Natural killer cell (primary cell): ENCODE data around the gene ARL2BP. TPM values are rescaled to one million over a fixed set of nuclear protein-coding genes. Genes with fewer than 3 reads are reported as not detected.
"Not testable (repeated sequence)": the region's sequence is repeated elsewhere in the genome, so short reads cannot be mapped to it uniquely, and the experiment has no call there.

ENCODE experiments used
- ATAC-seq, 3 donors: fragments of 150-1000 bp in 2 of 3; fragments of 200-7000 bp in 1 of 3; cut with Tn5 transposase; 1 replicate in 1 of 3; 2 replicates in 2 of 3; pipeline ENCODE4 v1.10.0; 2021; ENCODE audit warnings: mild to moderate bottlenecking in 2 of 3, moderate library complexity in 2 of 3
- DNase-seq, 2 donors: peaks; one replicate each; pipeline versions ENCODE4 v3.0.0 to v3.0.0-alpha.2; 2013 to 2021; ENCODE audit warnings: mixed read lengths in 1 of 2
- H3K27ac ChIP-seq: one replicate; pipeline ENCODE4 v1.5.1; 2013; ENCODE audit warnings: mild to moderate bottlenecking, low read length
- H3K27me3 ChIP-seq: one replicate; pipeline ENCODE4 v1.6.1; 2013; ENCODE audit warnings: low read length; ENCODE audit not compliant: control insufficient read depth, insufficient read depth
- H3K36me3 ChIP-seq: one replicate; pipeline ENCODE4 v1.6.1; 2013; ENCODE audit warnings: low read length; ENCODE audit not compliant: control insufficient read depth, insufficient read depth
- H3K4me1 ChIP-seq: one replicate; pipeline ENCODE4 v1.6.1; 2013; ENCODE audit warnings: low read length; ENCODE audit not compliant: control insufficient read depth, insufficient read depth
- H3K4me3 ChIP-seq: one replicate; pipeline ENCODE4 v1.5.1; 2013; ENCODE audit warnings: low read length
- H3K9me3 ChIP-seq: one replicate; pipeline ENCODE4 v1.6.1; 2013; ENCODE audit warnings: low read length; ENCODE audit not compliant: control insufficient read depth, insufficient read depth
- H3K27ac Mint-ChIP-seq, 2 donors: one replicate each; pipeline ENCODE4 v1.8.0; 2022; ENCODE audit warnings: mild to moderate bottlenecking in 2 of 2, mixed read lengths in 2 of 2, moderate library complexity in 1 of 2
- H3K27me3 Mint-ChIP-seq, 2 donors: one replicate each; pipeline ENCODE4 v1.8.0; 2022; ENCODE audit warnings: low read depth in 2 of 2, mixed read lengths in 2 of 2
- H3K36me3 Mint-ChIP-seq: one replicate; pipeline ENCODE4 v1.8.0; 2022; ENCODE audit warnings: mixed read lengths
- H3K4me1 Mint-ChIP-seq, 2 donors: one replicate each; pipeline ENCODE4 v1.8.0; 2022; ENCODE audit warnings: mixed read lengths in 2 of 2
- H3K4me3 Mint-ChIP-seq: one replicate; pipeline ENCODE4 v1.8.0; 2022; ENCODE audit warnings: mild to moderate bottlenecking, moderate library complexity, mixed read lengths
- H3K9me3 Mint-ChIP-seq, 2 donors: one replicate each; pipeline ENCODE4 v1.8.0; 2022; ENCODE audit warnings: mixed read lengths in 2 of 2
- WGBS: methylation state at CpG from one replicate; pipeline ENCODE4 v1.1.7; 2013; ENCODE audit warnings: missing lambda C conversion rate; ENCODE audit not compliant: insufficient coverage; 5-methylcytosine and 5-hydroxymethylcytosine counted together
- intact Hi-C: fragments of 100-400 bp; cut with micrococcal nuclease; formaldehyde crosslinking; loops from one replicate; pipeline ENCODE4 v1.14.2; 2022
- total RNA-seq, 4 donors: library from RNA; stranded (reverse); fragments of 120-200 nt in 1 of 4; gene quantifications; one replicate each; pipeline versions ENCODE4 v1.2.3 to v1.2.4, GENCODE V29; 2013 to 2022
- TF ChIP-seq, protein P1 (sequence below): fragments of 200-600 bp; IDR thresholded peaks from one replicate; pipeline ENCODE4 v1.8.0; 2022; ENCODE audit warnings: antibody characterized with exemption

ARL2BP gene
- total RNA-seq, 3 donors from 2014 or later (not counting 1 experiment from before 2014, with no cell fraction given), result 36.5 to 44.4 (median 43.7) TPM

GRCh38 chr16:57273359-57273758 lies 28.3 kb downstream of the ARL2BP start:
- H3K27me3 ChIP-seq, result no peaks in the 10 kb centered on the region
- H3K4me3 ChIP-seq, result no peak overlapping the region
- H3K36me3 ChIP-seq, result no peaks in the 10 kb centered on the region
- TF ChIP-seq, protein P1, sequence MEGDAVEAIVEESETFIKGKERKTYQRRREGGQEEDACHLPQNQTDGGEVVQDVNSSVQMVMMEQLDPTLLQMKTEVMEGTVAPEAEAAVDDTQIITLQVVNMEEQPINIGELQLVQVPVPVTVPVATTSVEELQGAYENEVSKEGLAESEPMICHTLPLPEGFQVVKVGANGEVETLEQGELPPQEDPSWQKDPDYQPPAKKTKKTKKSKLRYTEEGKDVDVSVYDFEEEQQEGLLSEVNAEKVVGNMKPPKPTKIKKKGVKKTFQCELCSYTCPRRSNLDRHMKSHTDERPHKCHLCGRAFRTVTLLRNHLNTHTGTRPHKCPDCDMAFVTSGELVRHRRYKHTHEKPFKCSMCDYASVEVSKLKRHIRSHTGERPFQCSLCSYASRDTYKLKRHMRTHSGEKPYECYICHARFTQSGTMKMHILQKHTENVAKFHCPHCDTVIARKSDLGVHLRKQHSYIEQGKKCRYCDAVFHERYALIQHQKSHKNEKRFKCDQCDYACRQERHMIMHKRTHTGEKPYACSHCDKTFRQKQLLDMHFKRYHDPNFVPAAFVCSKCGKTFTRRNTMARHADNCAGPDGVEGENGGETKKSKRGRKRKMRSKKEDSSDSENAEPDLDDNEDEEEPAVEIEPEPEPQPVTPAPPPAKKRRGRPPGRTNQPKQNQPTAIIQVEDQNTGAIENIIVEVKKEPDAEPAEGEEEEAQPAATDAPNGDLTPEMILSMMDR, result no peak
- H3K9me3 Mint-ChIP-seq, result no peaks in the 10 kb centered on the region
- peaks cover 13 to 15% of the 10 kb centered on the region in 2 donors for H3K4me1 Mint-ChIP-seq
- 87% methylated on average over 1 of the region's 1 CpG for WGBS
- H3K36me3 Mint-ChIP-seq, result no peaks in the 10 kb centered on the region
- intact Hi-C loops, result no loop called here
- H3K4me3 Mint-ChIP-seq, result no peak overlapping the region
- H3K27ac ChIP-seq, result no peak overlapping the region
- no peaks in the 10 kb centered on the region for H3K9me3 ChIP-seq
- H3K27me3 Mint-ChIP-seq, result peaks cover 0 to 3% of the 10 kb centered on the region in 2 donors
- DNase-seq, result no peak
- peaks cover 14% of the 10 kb centered on the region for H3K4me1 ChIP-seq
- no peak overlapping the region for H3K27ac Mint-ChIP-seq
- ATAC-seq, result no peak

- H3K4me1 ChIP-seq, result peaks cover 14% of the 10 kb centered on the region
- 94% methylated on average over 5 of the region's 5 CpGs for WGBS
- no peak overlapping the region for H3K4me3 ChIP-seq
- no peak overlapping the region for H3K27ac ChIP-seq
- intact Hi-C loops, result no loop called here
- Mint-ChIP-seq H3K27ac (no peak overlapping the region), H3K4me3 (no peak overlapping the region), H3K4me1 (peaks cover 13 to 15% of the 10 kb centered on the region in 2 donors), H3K9me3 (no peaks in the 10 kb centered on the region), H3K36me3 (no peaks in the 10 kb centered on the region), H3K27me3 (peaks cover 0 to 3% of the 10 kb centered on the region in 2 donors)
- no peak for ATAC-seq
- no peaks in the 10 kb centered on the region for H3K36me3 ChIP-seq
- no peaks in the 10 kb centered on the region for H3K9me3 ChIP-seq
- TF ChIP-seq, protein P1, result no peak
- H3K27me3 ChIP-seq, result no peaks in the 10 kb centered on the region
- no peak for DNase-seq
These were observed 28.8 kb downstream of the ARL2BP start for GRCh38 chr16:57273826-57274225.

DNA sequence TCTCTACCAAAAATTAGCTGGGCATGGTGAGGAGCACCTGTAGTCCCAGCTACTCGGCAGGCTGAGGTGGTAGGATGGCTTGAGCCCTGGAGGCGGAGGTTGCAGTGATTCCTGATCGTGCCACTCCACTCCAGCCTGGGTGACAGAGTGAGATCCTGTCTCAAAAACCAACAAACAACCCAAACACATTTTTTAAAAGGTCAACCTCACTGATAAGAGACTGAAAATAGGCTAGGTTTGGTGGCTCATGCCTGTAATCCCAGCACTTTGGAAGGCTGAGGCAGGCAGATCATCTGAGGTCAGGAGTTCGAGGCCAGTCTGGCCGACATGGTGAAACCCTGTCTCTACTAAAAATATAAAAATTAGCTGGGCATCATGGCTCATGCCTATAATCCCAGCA lies 30.9 kb downstream of the ARL2BP start:
- H3K9me3 ChIP-seq, H3K27me3 Mint-ChIP-seq, ATAC-seq, H3K4me3 Mint-ChIP-seq, H3K27me3 ChIP-seq, H3K27ac Mint-ChIP-seq, intact Hi-C loops, H3K9me3 Mint-ChIP-seq, H3K36me3 ChIP-seq, H3K36me3 Mint-ChIP-seq, H3K27ac ChIP-seq, H3K4me3 ChIP-seq, DNase-seq: not testable (repeated sequence)
- H3K4me1 ChIP-seq, result peaks cover 14% of the 10 kb centered on the region
- WGBS, result 81% methylated on average over 5 of the region's 5 CpGs
- peaks cover 13 to 15% of the 10 kb centered on the region in 2 donors for H3K4me1 Mint-ChIP-seq

DNA sequence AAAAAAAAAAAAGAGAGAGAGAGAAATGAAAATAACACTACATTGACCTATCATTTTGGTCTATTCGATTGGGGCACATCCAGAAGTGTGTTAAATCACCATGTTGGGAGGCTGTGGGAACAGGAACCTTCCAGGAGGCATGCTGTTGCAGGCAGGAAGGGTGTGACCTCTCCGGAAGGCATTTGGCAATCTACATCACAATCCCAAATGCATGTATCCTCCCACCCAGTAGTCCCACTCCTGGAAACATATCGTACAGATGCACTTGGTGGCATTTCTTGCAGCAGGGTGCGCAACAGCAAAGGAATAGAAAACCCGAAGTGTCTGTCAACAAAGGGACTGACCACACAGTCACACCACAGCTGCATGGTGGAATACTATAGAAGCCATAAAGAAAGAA lies 31.5 kb downstream of the ARL2BP start:
- WGBS, result 44% methylated on average over 5 of the region's 5 CpGs
- TF ChIP-seq, protein P1, result no peak
- Mint-ChIP-seq H3K4me1 (peaks cover 13 to 15% of the 10 kb centered on the region in 2 donors), H3K36me3 (no peaks in the 10 kb centered on the region), H3K4me3 (no peak overlapping the region), H3K27me3 (peaks cover 0 to 7% of the 10 kb centered on the region in 2 donors), H3K9me3 (no peaks in the 10 kb centered on the region), H3K27ac (no peak overlapping the region)
- H3K27me3 ChIP-seq, result no peaks in the 10 kb centered on the region
- ATAC-seq (no peak), DNase-seq (no peak)
- H3K27ac ChIP-seq, result no peak overlapping the region
- H3K9me3 ChIP-seq, result no peaks in the 10 kb centered on the region
- no peak overlapping the region for H3K4me3 ChIP-seq
- peaks cover 14% of the 10 kb centered on the region for H3K4me1 ChIP-seq
- no peaks in the 10 kb centered on the region for H3K36me3 ChIP-seq
- intact Hi-C loops, result no loop called here
